Activated effector memory CD4-positive, alpha-beta T cell treated with Interleukin-2 at 50 U/mL for 16 hours (primary cell): ENCODE data around the gene OR4M1.
"Not testable (repeated sequence)": the region's sequence is repeated elsewhere in the genome, so short reads cannot be mapped to it uniquely, and the experiment has no call there.

Experiments used
- DNase-seq: peaks from one replicate; pipeline ENCODE4 v3.0.0-alpha.2; 2020

The OR4M1 gene

GRCh38 chr14:19823765-19824164, 50.5 kb downstream of the OR4M1 start:
- DNase-seq = no peak

- not testable (repeated sequence) for DNase-seq
These were observed 54.4 kb downstream of the OR4M1 start for GRCh38 chr14:19827626-19828244.

GRCh38 chr14:19828314-19828713, 55.0 kb downstream of the OR4M1 start:
- DNase-seq = no peak
